SK-N-SH treated with all-trans-retinoic acid at 6 μM for 48 hours (cell line): ENCODE data around the gene CLIP1.
A peak's percentile ranks its signal among the peaks of the same experiment; 100 is the strongest.
"Not testable (repeated sequence)": the region's sequence is repeated elsewhere in the genome, so short reads cannot be mapped to it uniquely, and the experiment has no call there.

Source experiments
- ATAC-seq: fragments of 200-7000 bp; cut with Tn5 transposase; 3 replicates; pipeline ENCODE4 v1.9.1; 2020; ENCODE audit warnings: mild to moderate bottlenecking, moderate library complexity
- BACH2 ChIP-seq: fragments of 250-450 bp; sonication (Bioruptor Pico); IDR thresholded peaks from 2 replicates; pipeline ENCODE4 v1.9.0; 2021; ENCODE audit warnings: mild to moderate bottlenecking, borderline replicate concordance
- CSDC2 ChIP-seq: fragments of 250-450 bp; sonication (Bioruptor Pico); IDR thresholded peaks from 2 replicates; pipeline ENCODE4 v1.5.0; 2020; ENCODE audit warnings: mild to moderate bottlenecking, moderate library complexity
- ESRRG ChIP-seq: fragments of 250-450 bp; sonication (Bioruptor Pico); IDR thresholded peaks from 2 replicates; pipeline ENCODE4 v1.6.1; 2021; ENCODE audit warnings: mild to moderate bottlenecking
- GLIS3 ChIP-seq: fragments of 250-450 bp; sonication (Bioruptor Pico); IDR thresholded peaks from 2 replicates; pipeline ENCODE4 v1.5.0; 2020; ENCODE audit warnings: mild to moderate bottlenecking, moderate library complexity
- ISL1 ChIP-seq: fragments of 250-450 bp; sonication (Bioruptor Pico); IDR thresholded peaks from 2 replicates; pipeline ENCODE4 v2.1.2; 2022; ENCODE audit warnings: mild to moderate bottlenecking, moderate library complexity
- OSR1 ChIP-seq: fragments of 250-450 bp; sonication (Bioruptor Pico); IDR thresholded peaks from 2 replicates; pipeline ENCODE4 v1.8.0; 2022; ENCODE audit warnings: moderate library complexity, mild to moderate bottlenecking, inconsistent platforms
- PPARA ChIP-seq: fragments of 250-450 bp; sonication (Bioruptor Pico); IDR thresholded peaks from 2 replicates; pipeline ENCODE4 v1.5.0; 2020; ENCODE audit warnings: mild to moderate bottlenecking, borderline replicate concordance
- RARB ChIP-seq: fragments of 250-450 bp; sonication (Bioruptor Pico); IDR thresholded peaks from 2 replicates; pipeline ENCODE4 v1.8.0; 2021; ENCODE audit warnings: mild to moderate bottlenecking, moderate library complexity
- SNAI2 ChIP-seq: fragments of 250-450 bp; sonication (Bioruptor Pico); IDR thresholded peaks from 2 replicates; pipeline ENCODE4 v1.5.0; 2020; ENCODE audit warnings: mild to moderate bottlenecking, moderate library complexity
- TCF4 ChIP-seq: fragments of 250-450 bp; sonication (Bioruptor Pico); IDR thresholded peaks from 2 replicates; pipeline ENCODE4 v1.8.0; 2021; ENCODE audit warnings: mild to moderate bottlenecking, moderate library complexity, borderline replicate concordance
- TOX ChIP-seq: fragments of 250-450 bp; sonication (Bioruptor Pico); IDR thresholded peaks from 2 replicates; pipeline ENCODE4 v1.8.0; 2021; ENCODE audit warnings: mild to moderate bottlenecking, moderate library complexity, borderline replicate concordance
- ZC3H10 ChIP-seq: fragments of 250-450 bp; sonication (Bioruptor Pico); IDR thresholded peaks from 2 replicates; pipeline ENCODE4 v1.5.1; 2021; ENCODE audit warnings: mild to moderate bottlenecking, moderate library complexity
- ZFP3 ChIP-seq: fragments of 250-450 bp; sonication (Bioruptor Pico); IDR thresholded peaks from 2 replicates; pipeline ENCODE4 v1.5.0; 2020; ENCODE audit warnings: mild to moderate bottlenecking, moderate library complexity
- ZFP30 ChIP-seq: fragments of 450-650 bp; formaldehyde crosslinking; IDR thresholded peaks from 2 replicates; pipeline ENCODE4 v1.5.0; 2022; ENCODE audit warnings: mild to moderate bottlenecking, moderate library complexity
- ZNF70 ChIP-seq: fragments of 450-650 bp; formaldehyde crosslinking; IDR thresholded peaks from 2 replicates; pipeline ENCODE4 v1.5.0; 2020; ENCODE audit warnings: mild to moderate bottlenecking, moderate library complexity
- ZNF8 ChIP-seq: fragments of 450-650 bp; formaldehyde crosslinking; IDR thresholded peaks from 2 replicates; pipeline ENCODE4 v1.5.0; 2020; ENCODE audit warnings: mild to moderate bottlenecking, moderate library complexity
- TF ChIP-seq, protein P1 (sequence below): fragments of 250-450 bp; sonication (Bioruptor Pico); IDR thresholded peaks from 2 replicates; pipeline ENCODE4 v1.8.0; 2021; ENCODE audit warnings: low read depth, mild to moderate bottlenecking, moderate library complexity, borderline replicate concordance
- TF ChIP-seq, protein P2 (sequence below): fragments of 250-450 bp; sonication (Bioruptor Pico); IDR thresholded peaks from 2 replicates; pipeline ENCODE4 v1.8.0; 2020; ENCODE audit warnings: mild to moderate bottlenecking, moderate library complexity, borderline replicate concordance
- TF ChIP-seq, protein P3 (sequence below): fragments of 250-450 bp; sonication (Bioruptor Pico); IDR thresholded peaks from 2 replicates; pipeline ENCODE4 v1.5.1; 2021; ENCODE audit warnings: mild to moderate bottlenecking, moderate library complexity
- TF ChIP-seq, protein P4 (sequence below): fragments of 250-450 bp; sonication (Bioruptor Pico); IDR thresholded peaks from 2 replicates; pipeline ENCODE4 v1.5.0; 2020; ENCODE audit warnings: mild to moderate bottlenecking, moderate library complexity

The CLIP1 gene

DNA sequence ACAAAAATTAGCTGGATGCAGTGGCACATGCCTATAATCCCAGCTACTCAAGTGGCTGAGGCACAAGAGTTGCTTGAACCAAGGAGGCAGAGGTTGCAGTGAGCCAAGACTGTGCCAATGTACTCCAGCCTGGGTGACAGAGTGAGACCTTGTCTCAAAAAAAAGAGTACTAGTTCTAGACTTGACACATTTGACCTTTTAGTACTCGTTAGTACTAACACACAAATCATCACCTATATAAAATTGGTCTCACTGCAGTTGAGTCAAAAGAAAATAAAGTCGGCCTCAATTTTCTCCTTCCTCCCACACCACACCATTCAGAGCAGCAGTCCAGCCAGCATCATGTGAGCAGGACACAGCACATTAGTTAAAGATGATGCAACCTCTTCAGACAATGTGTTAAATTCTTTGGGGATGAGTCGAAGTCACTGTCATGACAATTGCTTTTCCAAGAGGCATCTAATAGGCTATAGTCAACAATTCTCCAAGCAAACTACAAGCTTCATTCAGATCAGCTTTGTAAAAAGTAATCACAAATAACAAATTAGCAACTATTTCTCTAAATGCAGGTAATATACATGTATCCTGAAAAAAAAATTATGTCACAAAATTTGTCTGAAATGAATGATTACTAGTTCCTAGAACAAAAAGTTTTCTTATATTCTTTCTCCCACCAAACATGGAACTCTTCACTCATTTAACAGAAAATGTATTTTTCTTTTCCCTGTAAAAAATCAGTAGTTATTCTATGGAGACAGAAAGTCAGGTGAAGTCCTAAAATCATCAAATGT lies 55.6 kb downstream of the CLIP1 start:
- TF ChIP-seq TCF4: no peak
- TF ChIP-seq ESRRG (CRISPR knock-in tag): no peak
- TF ChIP-seq, protein P1, sequence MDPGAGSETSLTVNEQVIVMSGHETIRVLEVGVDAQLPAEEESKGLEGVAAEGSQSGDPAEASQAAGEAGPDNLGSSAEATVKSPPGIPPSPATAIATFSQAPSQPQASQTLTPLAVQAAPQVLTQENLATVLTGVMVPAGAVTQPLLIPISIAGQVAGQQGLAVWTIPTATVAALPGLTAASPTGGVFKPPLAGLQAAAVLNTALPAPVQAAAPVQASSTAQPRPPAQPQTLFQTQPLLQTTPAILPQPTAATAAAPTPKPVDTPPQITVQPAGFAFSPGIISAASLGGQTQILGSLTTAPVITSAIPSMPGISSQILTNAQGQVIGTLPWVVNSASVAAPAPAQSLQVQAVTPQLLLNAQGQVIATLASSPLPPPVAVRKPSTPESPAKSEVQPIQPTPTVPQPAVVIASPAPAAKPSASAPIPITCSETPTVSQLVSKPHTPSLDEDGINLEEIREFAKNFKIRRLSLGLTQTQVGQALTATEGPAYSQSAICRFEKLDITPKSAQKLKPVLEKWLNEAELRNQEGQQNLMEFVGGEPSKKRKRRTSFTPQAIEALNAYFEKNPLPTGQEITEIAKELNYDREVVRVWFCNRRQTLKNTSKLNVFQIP (CRISPR knock-in tag): no peak
- no peak for TF ChIP-seq GLIS3 (CRISPR knock-in tag)
- peak; percentile 46 for TF ChIP-seq ISL1 (CRISPR knock-in tag)
- TF ChIP-seq BACH2 (CRISPR knock-in tag): no peak
- no peak for TF ChIP-seq RARB
- TF ChIP-seq, all 23 proteins: peak for 1
- peak; percentile 91 for ATAC-seq

DNA sequence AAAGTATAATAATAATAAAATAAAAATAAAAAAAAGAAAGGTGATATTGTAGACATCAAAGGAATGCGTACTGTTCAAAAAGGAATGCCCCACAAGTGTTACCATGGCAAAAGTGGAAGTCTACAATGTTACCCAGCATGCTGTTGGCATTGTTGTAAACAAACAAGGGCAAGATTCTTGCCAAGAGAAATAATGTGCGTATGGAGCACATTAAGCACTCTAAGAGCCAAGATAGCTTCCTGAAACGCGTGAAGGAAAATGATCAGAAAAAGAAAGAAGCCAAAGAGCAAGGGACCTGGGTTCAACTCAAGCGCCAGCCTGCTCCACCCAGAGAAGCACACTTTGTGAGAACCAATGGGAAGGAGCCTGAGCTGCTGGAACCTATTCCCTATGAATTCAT lies 57.2 kb downstream of the CLIP1 start:
- not testable (repeated sequence) for ATAC-seq

DNA sequence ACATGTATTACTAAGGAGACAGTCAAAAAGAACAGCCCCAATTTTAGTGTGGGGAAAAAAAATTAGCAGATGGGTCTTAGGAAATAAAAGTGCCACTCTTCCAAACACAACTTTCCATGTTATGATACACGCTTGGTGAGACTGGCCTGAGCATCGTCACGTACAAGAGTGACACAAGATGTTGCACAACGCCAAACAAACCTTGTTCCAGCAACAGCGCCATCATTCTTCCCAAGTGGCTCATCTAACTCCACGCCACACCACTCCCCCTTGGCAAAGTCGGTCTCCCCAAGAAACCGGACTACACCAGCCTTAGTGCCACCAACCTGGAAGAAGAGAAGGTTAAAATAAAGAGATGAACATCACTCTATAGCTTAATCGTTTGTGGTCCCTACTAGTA lies 58.7 kb downstream of the CLIP1 start:
- TF ChIP-seq, protein P2, sequence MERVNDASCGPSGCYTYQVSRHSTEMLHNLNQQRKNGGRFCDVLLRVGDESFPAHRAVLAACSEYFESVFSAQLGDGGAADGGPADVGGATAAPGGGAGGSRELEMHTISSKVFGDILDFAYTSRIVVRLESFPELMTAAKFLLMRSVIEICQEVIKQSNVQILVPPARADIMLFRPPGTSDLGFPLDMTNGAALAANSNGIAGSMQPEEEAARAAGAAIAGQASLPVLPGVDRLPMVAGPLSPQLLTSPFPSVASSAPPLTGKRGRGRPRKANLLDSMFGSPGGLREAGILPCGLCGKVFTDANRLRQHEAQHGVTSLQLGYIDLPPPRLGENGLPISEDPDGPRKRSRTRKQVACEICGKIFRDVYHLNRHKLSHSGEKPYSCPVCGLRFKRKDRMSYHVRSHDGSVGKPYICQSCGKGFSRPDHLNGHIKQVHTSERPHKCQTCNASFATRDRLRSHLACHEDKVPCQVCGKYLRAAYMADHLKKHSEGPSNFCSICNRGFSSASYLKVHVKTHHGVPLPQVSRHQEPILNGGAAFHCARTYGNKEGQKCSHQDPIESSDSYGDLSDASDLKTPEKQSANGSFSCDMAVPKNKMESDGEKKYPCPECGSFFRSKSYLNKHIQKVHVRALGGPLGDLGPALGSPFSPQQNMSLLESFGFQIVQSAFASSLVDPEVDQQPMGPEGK (CRISPR knock-in tag): no peak
- TF ChIP-seq ZNF8 (no peak), ZC3H10 (CRISPR knock-in tag) (no peak), PPARA (no peak), ZFP30 (no peak), OSR1 (CRISPR knock-in tag) (no peak), ZFP3 (CRISPR knock-in tag) (no peak), SNAI2 (CRISPR knock-in tag) (no peak), ZNF70 (CRISPR knock-in tag) (no peak), TCF4 (no peak), CSDC2 (CRISPR knock-in tag) (no peak), TOX (CRISPR knock-in tag) (no peak)
- TF ChIP-seq, protein P3, sequence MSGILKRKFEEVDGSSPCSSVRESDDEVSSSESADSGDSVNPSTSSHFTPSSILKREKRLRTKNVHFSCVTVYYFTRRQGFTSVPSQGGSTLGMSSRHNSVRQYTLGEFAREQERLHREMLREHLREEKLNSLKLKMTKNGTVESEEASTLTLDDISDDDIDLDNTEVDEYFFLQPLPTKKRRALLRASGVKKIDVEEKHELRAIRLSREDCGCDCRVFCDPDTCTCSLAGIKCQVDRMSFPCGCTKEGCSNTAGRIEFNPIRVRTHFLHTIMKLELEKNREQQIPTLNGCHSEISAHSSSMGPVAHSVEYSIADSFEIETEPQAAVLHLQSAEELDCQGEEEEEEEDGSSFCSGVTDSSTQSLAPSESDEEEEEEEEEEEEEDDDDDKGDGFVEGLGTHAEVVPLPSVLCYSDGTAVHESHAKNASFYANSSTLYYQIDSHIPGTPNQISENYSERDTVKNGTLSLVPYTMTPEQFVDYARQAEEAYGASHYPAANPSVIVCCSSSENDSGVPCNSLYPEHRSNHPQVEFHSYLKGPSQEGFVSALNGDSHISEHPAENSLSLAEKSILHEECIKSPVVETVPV: no peak
- TF ChIP-seq, protein P4, sequence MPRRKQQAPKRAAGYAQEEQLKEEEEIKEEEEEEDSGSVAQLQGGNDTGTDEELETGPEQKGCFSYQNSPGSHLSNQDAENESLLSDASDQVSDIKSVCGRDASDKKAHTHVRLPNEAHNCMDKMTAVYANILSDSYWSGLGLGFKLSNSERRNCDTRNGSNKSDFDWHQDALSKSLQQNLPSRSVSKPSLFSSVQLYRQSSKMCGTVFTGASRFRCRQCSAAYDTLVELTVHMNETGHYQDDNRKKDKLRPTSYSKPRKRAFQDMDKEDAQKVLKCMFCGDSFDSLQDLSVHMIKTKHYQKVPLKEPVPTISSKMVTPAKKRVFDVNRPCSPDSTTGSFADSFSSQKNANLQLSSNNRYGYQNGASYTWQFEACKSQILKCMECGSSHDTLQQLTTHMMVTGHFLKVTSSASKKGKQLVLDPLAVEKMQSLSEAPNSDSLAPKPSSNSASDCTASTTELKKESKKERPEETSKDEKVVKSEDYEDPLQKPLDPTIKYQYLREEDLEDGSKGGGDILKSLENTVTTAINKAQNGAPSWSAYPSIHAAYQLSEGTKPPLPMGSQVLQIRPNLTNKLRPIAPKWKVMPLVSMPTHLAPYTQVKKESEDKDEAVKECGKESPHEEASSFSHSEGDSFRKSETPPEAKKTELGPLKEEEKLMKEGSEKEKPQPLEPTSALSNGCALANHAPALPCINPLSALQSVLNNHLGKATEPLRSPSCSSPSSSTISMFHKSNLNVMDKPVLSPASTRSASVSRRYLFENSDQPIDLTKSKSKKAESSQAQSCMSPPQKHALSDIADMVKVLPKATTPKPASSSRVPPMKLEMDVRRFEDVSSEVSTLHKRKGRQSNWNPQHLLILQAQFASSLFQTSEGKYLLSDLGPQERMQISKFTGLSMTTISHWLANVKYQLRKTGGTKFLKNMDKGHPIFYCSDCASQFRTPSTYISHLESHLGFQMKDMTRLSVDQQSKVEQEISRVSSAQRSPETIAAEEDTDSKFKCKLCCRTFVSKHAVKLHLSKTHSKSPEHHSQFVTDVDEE (CRISPR knock-in tag): no peak
- ATAC-seq: no peak

DNA sequence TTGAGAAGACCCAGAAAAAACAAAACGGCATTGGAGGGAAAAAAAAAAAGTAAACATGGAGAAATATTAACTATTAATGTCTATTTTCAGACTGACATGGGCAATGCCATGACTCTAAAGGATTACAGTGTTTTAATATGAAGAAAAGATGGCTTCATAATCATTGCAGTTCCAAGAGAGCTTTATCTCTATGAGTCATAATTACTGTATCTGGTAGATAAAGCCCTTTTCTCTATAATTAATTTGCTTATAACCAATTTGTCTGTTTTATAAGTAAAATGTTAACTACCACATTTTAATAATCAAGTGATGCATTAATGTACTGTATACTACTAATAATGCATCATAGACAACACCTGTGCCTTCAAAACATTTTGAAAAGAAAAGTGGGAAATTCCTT lies 59.7 kb downstream of the CLIP1 start:
- ATAC-seq: no peak
- TF ChIP-seq, protein P1 (CRISPR knock-in tag): no peak
- peak; percentile 52; the same call in 1 of the 2 replicates for TF ChIP-seq ISL1 (CRISPR knock-in tag)
- TF ChIP-seq TOX (CRISPR knock-in tag): no peak
- TF ChIP-seq ZNF70 (CRISPR knock-in tag): no peak
- no peak for TF ChIP-seq GLIS3 (CRISPR knock-in tag)
- TF ChIP-seq RARB: no peak
- no peak for TF ChIP-seq SNAI2 (CRISPR knock-in tag)

DNA sequence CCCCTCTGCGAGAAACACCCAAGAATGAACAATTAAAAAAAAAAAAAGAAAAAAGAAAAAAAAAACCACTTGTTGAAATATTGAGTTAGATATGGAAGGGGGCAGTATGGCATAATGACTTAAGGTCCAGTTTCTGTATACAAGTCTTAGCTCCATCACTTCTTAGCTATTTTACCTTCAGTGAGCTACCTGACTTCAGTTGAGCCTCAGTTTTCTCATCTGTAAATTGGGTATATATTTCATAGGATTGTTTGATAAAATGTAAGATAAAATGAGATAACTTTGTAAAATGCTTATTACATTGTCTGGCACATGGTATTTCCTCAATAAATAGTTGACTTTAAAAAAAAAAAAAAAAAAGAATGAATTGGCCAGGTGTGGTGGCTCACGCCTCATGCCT lies 64.1 kb downstream of the CLIP1 start:
- not testable (repeated sequence) for ATAC-seq

DNA sequence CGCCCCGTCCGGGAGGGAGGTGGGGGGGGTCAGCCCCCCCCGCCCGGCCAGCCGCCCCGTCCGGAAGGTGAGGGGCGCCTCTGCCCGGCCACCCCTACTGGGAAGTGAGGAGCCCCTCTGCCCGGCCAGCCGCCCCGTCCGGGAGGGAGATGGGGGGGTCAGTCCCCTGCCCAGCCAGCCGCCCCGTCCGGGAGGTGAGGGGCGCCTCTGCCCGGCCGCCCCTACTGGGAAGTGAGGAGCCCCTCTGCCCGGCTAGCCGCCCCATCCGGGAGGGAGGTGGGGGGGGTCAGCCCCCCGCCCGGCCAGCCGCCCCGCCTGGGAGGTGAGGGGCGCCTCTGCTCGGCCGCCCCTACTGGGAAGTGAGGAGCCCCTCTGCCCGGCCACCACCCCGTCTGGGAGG lies 64.9 kb downstream of the CLIP1 start:
- ATAC-seq: not testable (repeated sequence)

DNA sequence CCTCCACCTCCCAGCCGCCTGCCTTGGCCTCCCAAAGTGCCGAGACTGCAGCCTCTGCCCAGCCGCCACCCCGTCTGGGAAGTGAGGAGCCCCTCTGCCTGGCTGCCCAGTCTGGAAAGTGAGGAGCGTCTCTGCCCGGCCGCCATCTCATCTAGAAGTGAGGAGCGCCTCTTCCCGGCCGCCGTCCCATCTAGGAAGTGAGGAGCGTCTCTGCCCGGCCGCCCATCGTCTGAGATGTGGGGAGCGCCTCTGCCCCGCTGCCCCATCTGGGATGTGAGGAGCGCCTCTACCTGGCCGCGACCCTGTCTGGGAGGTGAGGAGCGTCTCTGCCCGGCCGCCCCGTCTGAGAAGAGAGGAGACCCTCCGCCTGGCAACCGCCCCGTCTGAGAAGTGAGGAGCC lies 65.5 kb downstream of the CLIP1 start:
- ATAC-seq: not testable (repeated sequence)
